AG20443 (cell line): Measurements from ENCODE around the gene DAPK3.
"Not testable (repeated sequence)": the region's sequence is repeated elsewhere in the genome, so short reads cannot be mapped to it uniquely, and the experiment has no call there.

ENCODE experiments used
- DNase-seq: peaks from one replicate; pipeline ENCODE4 v3.0.0; 2012; ENCODE audit warnings: low spot score, mixed read lengths

Gene DAPK3

DNA sequence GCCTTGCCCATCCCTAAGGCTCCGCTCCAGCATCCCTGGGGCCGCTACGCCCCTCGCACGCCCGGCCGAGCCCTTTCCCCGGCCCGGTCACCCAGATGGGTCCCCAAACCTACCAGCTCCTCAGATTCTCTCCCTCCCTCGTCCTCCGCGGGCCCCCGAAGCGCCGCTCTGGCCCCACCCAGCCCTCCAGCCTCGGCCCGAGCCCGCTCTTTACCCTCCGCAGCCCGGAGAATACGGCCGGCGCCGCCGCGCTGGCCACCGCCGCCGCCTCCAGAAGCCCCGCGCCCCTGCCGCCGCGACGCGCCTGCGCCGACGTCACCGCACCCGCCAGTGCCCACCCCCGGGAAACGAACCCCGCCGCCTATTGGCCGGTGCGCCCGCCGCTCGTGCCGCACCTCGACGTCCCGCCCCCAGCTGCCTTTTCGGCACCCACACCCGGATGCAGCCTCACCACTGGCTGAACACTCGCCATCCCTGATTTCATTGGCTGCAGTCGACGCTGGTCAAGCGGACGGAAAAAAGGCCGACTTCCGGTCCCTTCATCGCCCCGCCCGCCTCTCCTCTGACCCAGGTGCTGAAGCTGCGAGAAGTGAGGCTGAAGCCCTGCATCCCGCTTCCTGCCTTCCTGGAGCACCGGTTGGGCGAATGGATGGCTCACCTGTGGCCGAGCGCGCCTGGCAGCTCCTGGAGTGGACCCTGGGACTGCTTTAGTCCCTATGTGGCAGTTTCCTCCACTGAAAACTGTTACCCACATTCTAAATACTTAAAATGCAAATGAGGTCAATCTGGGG lies at the start of gene DAPK3:
Gene DAPK3, minus strand, starts transcription at position 292 of the 791 bp plus-strand sequence. CDS start 1,364 bp downstream, outside the sequence.
- peak; percentile 95 for DNase-seq

DNA sequence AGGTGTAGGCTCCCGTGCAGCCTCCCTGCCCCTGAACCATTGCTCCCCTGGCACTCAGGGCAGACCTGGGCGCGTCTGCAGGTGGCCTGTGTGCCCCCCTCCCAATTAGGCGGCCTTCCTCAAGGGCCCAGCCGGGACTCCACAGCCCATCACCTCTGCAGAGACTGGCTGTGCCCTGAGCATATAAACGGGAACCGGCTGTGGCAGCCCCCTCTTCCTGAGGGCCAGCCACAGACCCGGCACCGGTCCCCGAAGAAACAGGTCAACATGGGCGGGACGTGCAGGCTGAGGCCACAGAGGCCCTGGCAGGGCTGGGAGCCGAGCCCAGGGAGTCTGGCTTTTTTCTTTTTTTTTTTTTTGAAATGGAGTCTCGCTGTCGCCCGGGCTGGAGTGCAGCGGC lies 48.7 kb upstream of the DAPK3 start:
- DNase-seq: no peak

DNA sequence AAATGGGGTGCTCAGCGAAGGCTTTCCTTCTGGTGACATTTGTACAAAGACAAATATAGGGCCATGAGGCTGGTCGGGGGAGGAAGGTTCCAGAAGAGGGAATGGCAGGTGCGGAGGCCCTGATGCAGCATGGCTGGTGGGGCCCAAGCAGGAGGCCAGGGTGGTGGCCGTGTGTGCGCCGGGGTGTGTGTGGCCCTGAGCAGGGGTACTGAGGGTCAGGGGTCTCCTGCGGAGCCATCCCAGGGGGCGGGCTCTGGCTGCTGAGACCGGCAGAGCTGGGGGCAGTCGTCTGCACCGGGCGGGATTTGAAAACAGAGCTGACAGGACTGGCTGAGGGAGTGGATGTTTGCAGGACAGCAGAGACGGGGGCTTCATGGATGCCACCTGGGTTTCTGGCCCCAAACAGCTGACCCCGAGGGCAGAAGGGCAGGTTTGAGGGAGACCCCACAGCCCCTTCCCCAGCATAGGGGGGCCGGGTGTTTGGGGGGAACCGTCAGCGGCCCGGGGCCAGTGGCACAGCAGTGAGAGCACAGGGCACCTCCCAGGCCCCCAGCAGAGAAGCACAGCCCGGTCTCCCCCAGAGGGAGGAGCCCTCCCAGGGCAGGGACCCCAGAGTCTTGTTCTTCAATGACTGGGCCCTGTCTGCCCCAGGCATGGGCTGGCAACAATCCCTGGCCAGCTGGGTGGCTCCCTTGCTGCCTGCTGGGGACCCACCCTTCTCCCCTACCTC lies 48.0 kb upstream of the DAPK3 start:
- peak; percentile 4 for DNase-seq

DNA sequence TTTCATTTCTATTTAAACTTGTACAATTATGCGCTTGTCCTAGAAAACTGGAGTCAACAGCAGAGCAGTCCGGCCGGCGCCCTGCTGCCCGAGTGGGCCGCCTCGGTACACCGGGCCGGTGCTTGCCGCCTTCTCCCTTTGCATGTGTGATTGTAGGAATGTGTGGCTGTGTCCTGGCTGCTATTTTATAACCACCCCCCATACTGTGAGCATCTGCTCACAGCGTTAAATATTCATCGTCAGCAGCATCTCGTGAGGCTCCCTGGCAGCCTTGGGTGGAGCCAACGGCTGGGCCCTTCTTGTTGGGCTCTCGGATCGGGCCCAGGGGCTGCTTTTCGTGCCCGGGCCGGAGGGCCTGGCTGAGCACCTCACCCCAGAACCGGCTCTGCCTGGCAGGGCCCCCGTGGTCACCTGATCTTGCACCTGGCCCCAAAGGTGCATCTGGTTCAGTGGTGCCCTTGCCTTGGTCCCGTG lies 47.3 kb upstream of the DAPK3 start:
- peak; percentile 3 for DNase-seq

DNA sequence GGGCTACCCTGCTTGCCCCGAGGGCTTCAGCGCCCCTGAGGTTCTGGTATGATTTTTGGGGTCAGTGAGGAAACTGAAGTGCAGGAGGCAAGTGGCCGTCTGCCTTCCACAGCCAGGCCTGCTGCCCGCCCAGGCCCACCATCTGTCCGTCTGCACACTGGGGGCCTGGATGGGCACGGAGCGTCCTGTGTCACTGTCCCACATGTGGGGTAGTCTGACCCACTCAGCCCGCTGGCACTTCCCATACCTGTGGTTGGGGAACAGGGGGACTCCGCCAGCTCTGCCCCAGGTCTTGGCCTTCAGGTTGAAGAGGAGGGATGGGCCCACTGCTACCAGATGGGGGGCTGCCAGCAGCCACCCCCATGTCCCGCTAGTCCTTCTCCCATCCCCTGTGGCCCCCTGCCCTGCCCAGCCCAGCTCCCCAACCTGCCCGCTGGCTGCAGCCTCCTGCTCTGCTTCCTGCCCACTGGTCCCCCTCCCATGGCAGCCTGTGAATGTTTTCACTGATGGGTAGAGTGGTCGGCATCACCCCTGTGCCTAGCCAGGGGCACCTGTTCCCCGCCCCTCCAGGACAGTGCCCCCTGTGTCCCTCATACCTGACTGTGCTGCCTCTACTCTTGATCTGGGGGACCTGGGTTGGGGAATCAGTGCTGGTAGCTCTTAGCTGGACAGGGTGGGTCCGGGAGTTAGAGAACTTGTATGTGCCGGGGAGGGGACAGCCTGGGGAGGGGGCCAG lies 46.2 kb upstream of the DAPK3 start:
- DNase-seq: peak; percentile 7

DNA sequence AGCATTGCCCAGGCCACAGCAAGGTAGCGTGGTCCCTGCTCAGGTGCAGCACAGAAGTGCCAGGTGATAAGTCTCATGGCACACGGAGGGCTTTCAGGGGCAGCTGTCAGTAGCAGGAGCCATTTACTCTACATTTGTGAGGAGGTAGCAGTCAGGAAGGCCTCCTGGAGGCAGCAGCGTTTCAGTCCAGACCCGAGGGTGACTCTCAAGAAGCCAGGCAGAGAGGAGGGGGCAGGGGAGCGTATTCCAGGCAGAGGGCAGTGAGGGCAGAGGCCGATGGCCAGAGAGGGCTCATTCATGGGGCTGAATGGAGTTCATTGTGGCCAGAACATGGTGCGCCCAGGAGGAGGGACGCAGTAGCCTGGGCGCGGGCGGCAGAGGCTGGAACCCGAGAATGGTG lies 45.6 kb upstream of the DAPK3 start:
- DNase-seq: peak; percentile 1

DNA sequence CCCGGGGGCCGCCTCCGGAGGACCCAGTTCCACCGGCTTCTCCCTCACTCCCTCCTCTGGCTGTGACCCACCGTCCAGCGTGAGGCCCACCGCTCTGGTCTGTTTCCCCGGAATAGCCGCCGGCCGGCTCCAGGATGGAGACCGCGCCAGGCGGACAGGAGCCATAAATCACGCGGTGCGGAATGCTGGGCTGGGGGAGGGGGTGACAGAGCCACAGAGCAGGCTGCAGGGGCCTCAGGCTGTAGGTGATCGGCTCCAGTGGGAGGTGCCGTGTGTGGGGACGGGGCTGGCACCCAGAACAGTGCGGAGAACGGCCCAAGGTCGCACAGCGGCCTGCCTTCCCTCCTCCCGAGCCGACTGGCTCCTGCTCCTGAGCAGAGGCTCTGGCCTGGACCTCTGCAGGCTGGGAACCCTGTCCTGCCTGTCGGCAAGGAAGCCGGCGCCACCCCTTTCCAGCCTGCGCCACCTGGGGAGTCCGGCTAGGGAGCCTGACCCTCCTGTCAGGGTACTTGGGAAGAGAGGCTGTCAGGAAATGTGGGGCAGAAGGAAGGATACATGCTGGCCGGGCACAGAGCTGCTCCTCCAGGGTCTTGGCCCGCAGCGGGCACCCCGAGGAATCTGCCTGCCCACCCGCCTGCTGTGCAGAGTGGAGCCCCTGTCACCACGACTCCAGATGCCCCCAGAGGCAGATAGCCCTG lies 45.0 kb upstream of the DAPK3 start:
- peak; percentile 5 for DNase-seq

DNA sequence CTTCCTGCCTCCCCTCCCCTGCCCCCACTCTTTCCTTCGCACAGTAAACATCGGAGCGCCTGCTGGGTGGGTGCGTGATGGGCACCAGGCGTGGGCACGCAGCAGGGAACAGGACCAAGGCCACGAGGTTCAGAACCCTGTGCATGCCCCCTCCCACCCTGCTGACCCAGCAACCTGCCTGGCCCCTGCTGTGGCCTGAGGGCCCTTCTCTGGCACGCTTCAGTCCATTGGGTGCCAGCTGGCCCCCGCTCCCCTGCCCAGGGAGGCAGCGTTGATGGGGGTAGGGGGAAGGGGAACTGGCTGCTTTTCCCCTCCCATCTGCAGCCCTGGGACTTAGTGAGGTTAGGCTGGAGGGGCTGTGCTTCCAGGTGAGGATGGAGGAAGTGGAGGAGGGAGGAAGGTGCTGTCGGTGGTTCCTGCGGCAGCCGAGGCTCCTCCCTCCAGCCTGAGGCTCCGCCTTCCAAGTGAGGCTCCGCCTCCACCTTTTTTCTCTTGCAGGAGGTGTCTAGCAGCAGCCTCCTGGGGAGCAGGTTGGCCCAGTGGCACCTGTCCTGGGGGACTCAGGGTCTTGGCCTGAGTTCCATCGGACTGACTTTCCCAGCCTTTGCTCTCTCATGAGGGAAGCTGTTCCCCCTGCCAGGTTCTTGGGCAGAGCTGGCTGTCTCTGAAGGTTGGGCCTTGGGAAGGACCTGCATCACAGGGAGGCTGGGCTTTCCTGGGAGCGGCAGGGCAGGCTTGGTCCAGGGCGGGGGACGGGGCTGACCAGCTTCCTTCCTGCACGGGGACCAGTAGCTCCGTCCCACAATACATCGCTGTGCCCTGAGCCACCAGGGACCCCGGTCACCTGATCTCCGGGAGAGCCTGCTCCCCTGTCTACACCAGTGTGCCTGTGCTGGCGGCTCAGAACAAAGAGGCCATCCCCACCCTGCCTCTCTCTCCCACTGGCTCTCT lies 43.9 kb upstream of the DAPK3 start:
- peak; percentile 15 for DNase-seq

DNA sequence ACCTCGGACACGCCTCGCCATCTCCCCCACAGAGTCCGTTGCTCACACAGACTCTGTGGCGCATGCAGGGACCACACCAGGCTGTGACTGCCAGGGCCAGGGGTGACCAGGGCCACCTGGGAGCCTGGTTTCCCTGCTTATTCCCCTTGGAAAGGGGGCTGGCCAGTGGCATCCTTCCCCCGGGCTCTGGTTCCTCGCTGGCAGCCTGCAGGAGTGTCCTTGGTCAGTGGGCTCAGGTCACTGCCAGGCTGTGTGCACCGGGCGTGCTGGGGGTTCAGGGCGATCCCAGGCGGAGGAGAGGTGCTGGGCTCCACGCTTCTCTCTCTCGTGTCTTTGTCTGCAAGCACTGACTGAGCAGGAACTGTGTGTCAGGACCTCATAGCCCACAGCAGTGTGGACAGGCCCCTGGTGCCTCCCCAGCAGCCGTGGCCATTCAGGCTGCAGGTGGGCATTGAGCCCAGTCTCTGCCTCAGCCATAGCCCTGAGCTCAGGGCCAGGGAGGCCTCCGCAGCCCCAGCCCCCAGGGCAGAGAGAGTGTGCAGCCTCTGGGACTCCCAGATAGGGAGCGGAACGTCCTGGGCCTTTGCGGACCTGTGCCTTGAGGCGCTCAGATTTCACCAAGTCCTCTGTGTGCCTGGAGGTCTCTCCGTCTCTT lies 43.1 kb upstream of the DAPK3 start:
- DNase-seq: peak; percentile 4

DNA sequence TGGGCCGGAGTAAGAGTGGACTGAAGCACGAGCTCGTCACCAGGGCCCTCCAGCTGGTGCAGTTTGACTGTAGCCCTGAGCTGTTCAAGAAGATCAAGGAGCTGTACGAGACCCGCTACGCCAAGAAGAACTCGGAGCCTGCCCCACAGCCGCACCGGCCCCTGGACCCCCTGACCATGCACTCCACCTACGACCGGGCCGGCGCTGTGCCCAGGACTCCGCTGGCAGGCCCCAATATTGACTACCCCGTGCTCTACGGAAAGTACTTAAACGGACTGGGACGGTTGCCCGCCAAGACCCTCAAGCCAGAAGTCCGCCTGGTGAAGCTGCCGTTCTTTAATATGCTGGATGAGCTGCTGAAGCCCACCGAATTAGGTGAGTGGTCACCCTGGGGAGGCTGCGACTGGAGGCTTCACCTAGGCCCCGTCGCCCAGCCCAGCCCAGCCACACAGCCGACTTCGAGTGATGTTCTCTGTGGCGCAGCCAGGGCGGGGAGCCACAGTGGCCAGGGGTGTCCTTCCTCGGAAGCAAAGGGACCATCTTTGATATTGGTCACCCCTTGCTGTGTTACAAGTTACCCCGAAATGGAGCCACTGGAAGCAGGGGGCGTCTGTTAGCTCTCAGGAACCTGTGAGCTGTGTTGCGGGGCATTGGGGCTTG lies 42.2 kb upstream of the DAPK3 start:
- no peak for DNase-seq

DNA sequence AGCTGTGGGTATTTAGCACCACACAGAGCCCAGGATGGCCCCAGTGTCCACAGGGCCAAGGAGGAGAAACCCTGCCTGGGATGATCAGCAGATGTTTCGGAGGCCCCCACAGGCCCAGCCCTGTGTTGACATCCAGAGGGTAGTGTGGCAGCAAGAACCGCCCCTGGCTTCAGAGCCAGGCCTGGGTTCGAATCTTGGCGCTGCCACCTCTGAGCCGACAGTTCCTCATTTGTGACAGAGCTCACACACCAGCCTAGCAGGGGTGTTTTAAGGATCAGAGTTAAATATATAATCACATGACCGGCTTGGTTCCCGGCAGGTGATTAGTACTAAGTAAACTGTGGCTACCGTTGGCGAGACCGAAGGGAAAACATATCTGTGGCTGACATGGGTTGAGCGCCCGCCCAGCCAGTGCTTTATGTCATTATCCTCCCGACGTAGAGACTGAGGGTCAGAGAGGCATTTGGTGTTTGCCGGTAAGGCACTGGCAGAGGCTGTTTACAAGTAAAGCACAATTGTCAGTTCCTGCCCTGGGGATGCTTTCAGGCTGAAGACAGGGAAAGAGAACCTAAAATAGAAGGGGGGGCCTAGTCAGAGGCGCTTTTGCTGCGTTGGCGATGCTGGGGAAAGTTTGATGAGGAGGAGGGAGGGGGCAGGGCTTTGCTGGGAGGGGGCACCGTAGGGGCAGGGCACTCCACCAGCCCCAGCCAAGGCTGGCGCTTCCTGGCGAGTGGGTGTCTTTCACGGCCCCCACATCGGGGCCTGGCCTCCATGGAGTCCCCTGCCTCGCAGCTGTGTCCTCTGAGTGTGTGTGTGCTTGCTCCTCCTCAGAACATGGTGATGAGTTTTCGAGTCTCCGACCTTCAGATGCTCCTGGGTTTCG lies 41.4 kb upstream of the DAPK3 start:
- DNase-seq: no peak

DNA sequence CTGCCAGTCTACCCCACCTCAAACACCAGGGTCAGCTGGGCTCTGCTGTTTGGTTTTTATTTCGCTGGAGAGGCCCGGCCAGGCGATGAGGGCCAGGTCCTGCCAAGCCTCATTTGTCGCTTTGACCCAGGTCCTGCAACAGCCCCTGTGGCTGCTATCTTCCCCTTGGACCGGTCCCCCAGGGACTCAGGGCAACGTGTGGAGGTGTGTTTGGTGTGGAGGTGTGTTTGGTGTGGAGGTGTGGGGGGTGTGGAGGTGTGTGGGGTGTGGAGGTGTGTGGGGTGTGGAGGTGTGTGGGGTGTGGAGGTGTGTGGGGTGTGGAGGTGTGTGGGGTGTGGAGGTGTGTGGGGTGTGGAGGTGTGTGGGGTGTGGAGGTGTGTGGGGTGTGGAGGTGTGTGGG lies 40.5 kb upstream of the DAPK3 start:
- not testable (repeated sequence) for DNase-seq

DNA sequence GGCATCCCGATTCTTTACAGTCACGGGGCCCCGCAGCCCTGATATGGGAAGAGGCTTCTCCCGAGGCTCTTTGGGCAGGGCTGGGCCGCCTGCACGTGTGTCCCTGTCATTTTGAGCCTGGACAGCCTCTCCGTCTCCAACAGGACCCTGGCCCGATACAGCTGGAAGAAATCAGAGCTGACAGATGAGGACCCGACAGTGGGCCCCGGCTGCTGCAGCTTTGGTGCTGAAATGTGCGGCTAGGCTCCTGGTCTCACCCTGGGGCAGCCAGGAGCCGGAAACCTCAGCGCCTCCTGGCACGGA lies 39.9 kb upstream of the DAPK3 start:
- peak; percentile 1 for DNase-seq

DNA sequence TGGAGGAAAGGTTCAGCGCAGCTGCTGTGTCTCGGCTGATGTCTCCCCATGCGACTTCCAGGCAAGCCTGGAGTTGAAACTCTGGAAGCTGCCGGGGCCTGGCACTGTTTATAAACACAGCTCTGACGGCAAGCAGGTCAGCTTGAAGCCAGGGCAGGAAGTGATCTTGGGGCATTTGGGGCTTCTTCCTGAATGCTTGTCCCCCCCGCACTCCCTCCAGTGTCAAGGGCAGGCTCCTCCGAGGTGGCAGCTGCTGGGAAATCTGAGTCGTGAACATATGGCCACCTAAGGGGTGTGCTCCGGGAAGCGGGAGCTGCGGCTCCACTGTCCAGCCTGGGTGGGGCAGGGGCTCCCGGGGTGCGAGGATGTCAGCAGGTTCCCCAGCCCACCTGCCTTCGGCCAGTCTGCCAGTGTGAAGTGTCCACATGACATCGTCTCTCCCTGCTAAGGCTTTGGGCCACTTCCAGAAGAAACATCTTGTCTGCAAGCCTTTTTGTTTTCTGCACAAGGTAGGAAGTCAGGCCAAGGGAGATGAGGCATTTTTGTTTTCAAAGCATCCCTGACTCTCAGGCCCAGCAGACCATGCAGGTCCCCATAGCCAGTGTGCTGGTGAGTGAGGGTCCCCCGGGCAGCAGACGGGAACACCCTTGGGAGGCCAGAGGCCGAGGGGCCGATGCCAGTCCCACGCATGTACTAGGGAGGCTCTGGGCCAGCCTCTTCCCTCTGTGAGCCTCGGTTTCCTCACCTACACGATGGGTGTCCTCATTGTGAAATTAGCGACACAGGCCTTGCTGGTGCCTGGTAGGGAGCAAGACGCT lies 39.3 kb upstream of the DAPK3 start:
- DNase-seq: peak; percentile 17

DNA sequence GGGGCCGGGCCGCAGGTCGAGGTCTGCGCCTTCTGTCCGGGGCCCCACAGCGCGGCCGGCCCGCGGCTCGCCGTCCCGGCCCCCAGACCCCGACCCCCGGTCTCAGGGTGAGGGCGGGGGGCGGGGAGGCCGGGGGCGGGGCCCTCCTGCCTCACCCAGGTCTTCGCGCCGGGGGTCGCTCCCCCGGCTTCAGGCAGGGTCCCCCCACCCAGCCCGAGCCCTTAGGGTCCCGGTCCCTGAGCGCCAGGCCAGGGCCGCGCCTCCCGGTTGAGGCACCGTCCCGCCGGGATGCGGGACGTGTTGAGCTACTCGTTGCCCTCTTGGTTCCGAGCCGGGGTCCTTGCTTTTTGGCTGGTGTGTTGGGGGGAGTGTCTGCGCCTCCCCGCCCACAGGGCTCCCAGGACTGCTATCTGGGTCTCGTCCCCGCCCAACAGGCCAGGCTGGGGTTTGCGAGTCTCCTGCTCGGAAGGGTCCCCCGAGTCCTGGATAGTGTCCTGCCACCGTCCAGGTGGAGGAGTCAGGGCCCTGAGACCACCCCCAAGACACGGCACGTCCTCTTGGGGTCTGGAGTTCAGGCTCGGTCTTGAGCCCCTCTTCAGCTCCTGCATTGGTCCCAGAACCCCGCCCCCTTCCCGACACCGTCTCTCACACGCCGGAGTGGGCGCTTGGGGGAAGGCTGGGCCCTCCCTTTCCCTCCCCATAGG lies 37.1 kb upstream of the DAPK3 start:
- peak; percentile 39 for DNase-seq

DNA sequence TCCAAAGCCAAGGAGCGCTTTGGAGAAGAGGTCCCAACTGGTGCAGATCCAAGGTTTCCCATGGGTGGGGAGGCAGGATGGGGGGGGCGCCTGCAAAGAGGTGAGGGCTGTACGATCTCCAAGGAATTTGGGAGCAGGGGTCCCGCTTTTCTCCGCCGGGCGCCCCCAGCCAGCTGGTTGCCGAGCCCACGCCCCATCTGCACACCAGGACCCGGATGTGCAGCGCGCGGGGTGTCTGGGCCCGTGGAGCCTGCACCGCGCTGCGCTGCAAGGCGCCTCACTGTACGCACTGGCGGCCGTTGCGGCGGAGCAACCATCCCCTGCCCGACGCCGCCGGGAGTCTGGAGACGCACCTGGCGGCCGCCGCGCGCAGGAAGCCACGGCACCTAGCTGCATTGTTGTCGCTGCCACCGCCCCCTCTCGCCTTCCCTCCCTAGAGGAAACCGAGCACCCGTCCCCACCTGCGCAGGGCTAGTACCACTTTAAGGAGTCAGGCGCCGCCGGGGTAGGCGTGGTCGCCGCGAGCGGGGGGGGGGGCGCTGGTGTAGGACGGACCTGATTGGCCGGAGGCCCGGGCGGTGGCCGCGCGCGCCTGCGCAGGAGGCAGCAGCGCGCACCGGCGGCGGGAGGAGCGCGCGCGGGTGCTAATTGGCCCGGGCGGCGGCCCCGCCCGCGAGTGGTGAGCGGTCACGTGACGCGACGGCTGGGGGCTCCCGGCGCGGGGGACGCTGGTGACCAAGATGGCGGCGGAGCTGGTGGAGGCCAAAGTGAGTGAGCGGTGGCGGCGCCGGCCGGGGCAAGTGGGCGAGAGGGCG lies 36.3 kb upstream of the DAPK3 start, which contains the start of gene PIAS4:
Gene PIAS4, plus strand, starts transcription at position 716 of the 815 bp plus-strand sequence. Its CDS starts 25 bp downstream, at position 741.
- DNase-seq: peak; percentile 100
